Measurements from ENCODE around the gene PCNP.

DNA sequence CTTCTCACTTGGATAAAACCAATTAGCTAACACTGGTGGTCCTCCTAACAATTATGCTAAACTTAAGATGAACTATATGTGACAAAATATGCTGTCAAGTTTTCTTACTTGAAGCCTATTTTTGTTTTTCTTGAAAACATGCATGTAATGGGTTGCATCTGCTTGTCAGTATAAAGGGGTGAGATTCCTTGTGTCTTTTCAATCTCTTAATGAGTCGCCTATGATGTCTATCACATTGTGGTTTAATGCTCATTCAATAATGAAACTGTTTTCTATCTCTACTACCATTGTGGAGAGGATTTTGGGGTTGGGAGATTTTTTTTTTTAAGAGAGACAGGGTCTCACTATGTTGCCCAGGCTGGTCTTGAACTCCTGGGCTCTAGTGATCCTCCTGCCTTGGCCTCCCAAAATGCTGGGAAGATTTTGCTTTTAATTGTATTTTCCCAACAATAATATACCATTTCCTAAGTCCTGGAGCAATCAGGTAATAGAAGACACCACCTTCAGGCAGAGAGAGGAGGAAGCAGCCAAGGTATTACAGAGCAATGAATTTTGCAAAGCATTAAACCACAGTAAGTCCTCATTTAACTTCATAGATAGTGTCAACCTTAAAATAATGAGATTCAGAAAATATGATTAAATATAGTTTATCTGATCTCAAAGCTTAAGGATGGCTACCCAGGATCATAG, 29.7 kb upstream of the PCNP start:
- TF ChIP-seq CTCF (IDR thresholded peaks at IDR 0.05): no peak
- TF ChIP-seq POLR2AphosphoS5 (IDR thresholded peaks at IDR 0.05): no peak
- no peak for TF ChIP-seq POLR2A (IDR thresholded peaks at IDR 0.05)

Data from breast epithelium (tissue), 3 donors.